K562 (cell line): Measurements from ENCODE around the gene ABHD8.

Experiments used
- CREB1 ChIP-seq, 2 experiments: sonication (generic) in 1 of 2; formaldehyde crosslinking in 1 of 2; IDR thresholded peaks; 2 replicates each; pipeline versions ENCODE4 v1.6.1 to v1.8.0; 2012 to 2022; ENCODE audit warnings: inconsistent platforms in 1 of 2, mild to moderate bottlenecking in 1 of 2, missing genetic modification reagents in 1 of 2, moderate library complexity in 1 of 2
- NBN ChIP-seq: fragments of 450-650 bp; IDR thresholded peaks from 2 replicates; pipeline ENCODE4 v1.6.1; 2016; ENCODE audit warnings: low read depth, mild to moderate bottlenecking
- POLR2A ChIP-seq: fragments of 450-650 bp; conservative IDR thresholded peaks from 2 replicates; pipeline ENCODE4 v1.6.1; 2016
- ZBTB33 ChIP-seq: sonication (generic); formaldehyde crosslinking; IDR thresholded peaks from 2 replicates; pipeline ENCODE4 v1.8.1; 2023; ENCODE audit warnings: mild to moderate bottlenecking, missing genetic modification reagents

- TF ChIP-seq NBN (no peak), ZBTB33 (CRISPR knock-in tag) (peak; percentile 75; the same call in 1 of the 2 replicates), POLR2A (0 out of 2 replicates have a peak, but pooled peaks have one; percentile 32), CREB1 (IDR thresholded peaks at IDR 0.05) (no peak), CREB1 (CRISPR knock-in tag; IDR thresholded peaks at IDR 0.05) (0 out of 2 replicates have a peak, but pooled peaks have one; percentile 44)
Observed at GRCh38 chr19:17282488-17283125, 20.6 kb downstream of the ABHD8 start.
